PC-9 (cell line): ENCODE measurements around the gene ATXN7. TPM values are rescaled to one million over a fixed set of nuclear protein-coding genes. Genes with fewer than 3 reads are reported as not detected.

Experiments used
- BruUV-seq: library from RNA; stranded (reverse); fragments of 400-500 nt; replicated peaks from 2 replicates; lab custom pipeline; 2021; lab: Mats Ljungman, UMichigan
- CTCF ChIA-PET: fragments of 300-600 bp; sonication (Branson Sonifier 250); formaldehyde crosslinking; loops from one replicate; lab custom pipeline; 2022; ENCODE audit warnings: antibody characterized with exemption; lab: Charles Lee
- POLR2A ChIA-PET: fragments of 300-600 bp; sonication (Branson Sonifier 250); formaldehyde crosslinking; loops from one replicate; lab custom pipeline; 2022; ENCODE audit warnings: antibody characterized with exemption; ENCODE audit not compliant: unreplicated experiment; lab: Charles Lee
- DNase-seq, 2 experiments: peaks; one replicate each; pipeline versions ENCODE4 v3.0.0 to v3.0.0-alpha.2; 2015 to 2022; ENCODE audit warnings: mixed read lengths in 1 of 2
- H2AFZ ChIP-seq: fragments of 200-600 bp; sonication (generic); 2 replicates; pipeline ENCODE4 v1.8.1; 2017; ENCODE audit warnings: antibody characterized with exemption
- H3F3A ChIP-seq: fragments of 200-600 bp; sonication (generic); 2 replicates; pipeline ENCODE4 v1.8.1; 2017; ENCODE audit warnings: antibody characterized with exemption, mild to moderate bottlenecking, low read depth; ENCODE audit not compliant: insufficient read depth
- H3K27ac ChIP-seq: fragments of 200-600 bp; sonication (generic); 2 replicates; pipeline ENCODE4 v1.6.1; 2016; ENCODE audit warnings: mixed run types
- H3K27me3 ChIP-seq: fragments of 200-600 bp; sonication (generic); 2 replicates; pipeline ENCODE4 v1.6.1; 2016; ENCODE audit warnings: low read depth, mixed run types; ENCODE audit not compliant: insufficient read depth
- H3K36me3 ChIP-seq: fragments of 200-600 bp; sonication (generic); 2 replicates; pipeline ENCODE4 v1.6.1; 2016; ENCODE audit warnings: low read depth, mixed run types
- H3K4me1 ChIP-seq: fragments of 200-600 bp; sonication (generic); replicated peaks from 2 replicates; pipeline ENCODE4 v1.6.1; 2016; ENCODE audit warnings: mixed run types; ENCODE audit not compliant: insufficient read depth
- H3K4me2 ChIP-seq: fragments of 200-600 bp; sonication (generic); 2 replicates; pipeline ENCODE4 v1.6.1; 2017; ENCODE audit warnings: mixed run types
- H3K4me3 ChIP-seq: fragments of 200-600 bp; sonication (generic); 2 replicates; pipeline ENCODE4 v1.6.1; 2016; ENCODE audit warnings: mixed run types
- H3K79me2 ChIP-seq: fragments of 200-600 bp; sonication (generic); 2 replicates; pipeline ENCODE4 v1.6.1; 2017; ENCODE audit warnings: low read depth, mixed run types
- H3K9me2 ChIP-seq: fragments of 200-600 bp; sonication (generic); 2 replicates; pipeline ENCODE4 v1.8.1; 2017; ENCODE audit warnings: mild to moderate bottlenecking; ENCODE audit not compliant: insufficient read depth
- H3K9me3 ChIP-seq: fragments of 200-600 bp; sonication (generic); 2 replicates; pipeline ENCODE4 v1.8.1; 2016; ENCODE audit warnings: low read depth; ENCODE audit not compliant: insufficient read depth
- H4K20me1 ChIP-seq: fragments of 200-600 bp; sonication (generic); 2 replicates; pipeline ENCODE4 v1.8.1; 2017; ENCODE audit not compliant: insufficient read depth
- CTCF ChIP-seq: fragments of 200-600 bp; sonication (generic); conservative IDR thresholded peaks from 2 replicates; pipeline ENCODE4 v1.6.1; 2017; ENCODE audit warnings: mixed run types, antibody characterized with exemption, mild to moderate bottlenecking, moderate library complexity
- EZH2 ChIP-seq: fragments of 200-600 bp; sonication (generic); IDR thresholded peaks from 2 replicates; pipeline ENCODE4 v1.8.0; 2017; ENCODE audit warnings: antibody characterized with exemption, low read depth
- intact Hi-C: fragments of 100-400 bp; cut with micrococcal nuclease; formaldehyde crosslinking; loops from one replicate; pipeline ENCODE4 v1.10.0; 2022; ENCODE audit not compliant: unreplicated experiment
- total RNA-seq: library from RNA; stranded (reverse); gene quantifications from 2 replicates; pipeline ENCODE4 v1.2.3, GENCODE V29; 2021

ATXN7 gene
- total RNA-seq, 1 experiment from 2014 or later, result 27.7 TPM

DNA sequence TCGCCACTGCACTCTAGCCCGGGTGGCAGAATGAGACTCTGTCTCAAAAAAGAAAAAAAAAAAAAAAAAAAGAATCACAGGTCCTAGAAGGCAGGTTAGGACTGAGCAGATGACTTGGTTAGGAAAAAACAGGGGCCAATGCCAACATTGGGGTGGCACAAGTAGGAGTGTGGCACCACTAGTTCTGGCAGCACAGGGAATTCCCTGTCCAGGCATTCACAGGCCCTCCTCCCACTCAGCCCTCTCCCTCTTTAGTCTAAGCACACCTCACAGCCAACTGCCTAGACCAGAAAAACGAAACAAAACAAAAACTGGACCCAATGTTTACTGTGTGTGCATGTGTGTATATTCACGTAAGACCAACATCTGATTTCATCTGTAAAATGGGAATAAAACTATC, 10.6 kb upstream of the ATXN7 start:
- peaks cover 33% of the 10 kb centered on the region for H3K79me2 ChIP-seq
- intact Hi-C loops, result no loop called here
- ChIA-PET CTCF (no interaction called here), POLR2A (no interaction called here)
- peaks cover 7% of the 10 kb centered on the region for H3K4me1 ChIP-seq
- no peak for DNase-seq
- H4K20me1 ChIP-seq, result peaks cover 5% of the 10 kb centered on the region; the same call in 1 of the 2 replicates
- no peaks in the 10 kb centered on the region for H3K36me3 ChIP-seq
- no peak overlapping the region for H3K4me2 ChIP-seq
- H3K4me3 ChIP-seq, result no peak overlapping the region
- H2AFZ ChIP-seq, result no peak overlapping the region
- H3K9me3 ChIP-seq, result no peaks in the 10 kb centered on the region
- H3K27me3 ChIP-seq, result no peaks in the 10 kb centered on the region
- no peaks in the 10 kb centered on the region for H3K9me2 ChIP-seq
- TF ChIP-seq CTCF (no peak), EZH2 (no peak)
- BruUV-seq, result no TSS peak
- no peak overlapping the region for H3K27ac ChIP-seq
- no peaks in the 10 kb centered on the region for H3F3A ChIP-seq

GRCh38 chr3:63855333-63855940, 8.2 kb upstream of the ATXN7 start:
- Histone ChIP-seq H3K27ac (no peak overlapping the region), H3K9me3 (no peaks in the 10 kb centered on the region), H3K79me2 (peaks cover 54% of the 10 kb centered on the region), H4K20me1 (peaks cover 5% of the 10 kb centered on the region; the same call in 1 of the 2 replicates), H2AFZ (no peak overlapping the region), H3K36me3 (no peaks in the 10 kb centered on the region), H3K4me1 (no peaks in the 10 kb centered on the region), H3F3A (no peaks in the 10 kb centered on the region), H3K27me3 (no peaks in the 10 kb centered on the region), H3K9me2 (no peaks in the 10 kb centered on the region), H3K4me2 (no peak overlapping the region), H3K4me3 (no peak overlapping the region)
- BruUV-seq, result no TSS peak
- no peak for DNase-seq
- intact Hi-C loops, result no loop called here
- TF ChIP-seq CTCF, result no peak
- ChIA-PET POLR2A (interaction anchor here (0.7 kb wide), 1 partner anchor 121 kb away, joined by 5 read pairs; no protein-coding TSS in a partner anchor), CTCF (no interaction called here)

DNA sequence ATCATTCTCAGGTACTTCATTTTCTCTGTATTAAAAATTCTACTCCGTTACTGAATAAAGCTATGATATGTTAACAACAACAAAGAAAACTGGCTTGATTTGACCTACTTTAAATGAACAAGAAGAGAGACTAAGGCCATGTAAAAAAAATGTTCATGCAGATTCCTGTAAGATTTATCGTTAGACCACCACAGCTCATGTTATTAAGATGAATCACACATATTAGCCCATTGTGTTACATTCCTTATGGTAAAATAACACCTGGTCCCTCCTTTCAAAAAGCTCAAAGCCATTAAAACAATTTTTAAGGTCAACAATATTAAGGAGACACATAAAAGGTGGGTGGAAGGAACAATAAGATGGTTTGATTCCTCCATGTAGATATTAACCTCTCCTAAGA, 6.4 kb upstream of the ATXN7 start:
- ChIA-PET CTCF (no interaction called here), POLR2A (no interaction called here)
- no peak for DNase-seq
- Histone ChIP-seq H2AFZ (no peak overlapping the region), H3K27ac (no peak overlapping the region), H3K79me2 (peaks cover 68% of the 10 kb centered on the region), H3F3A (no peaks in the 10 kb centered on the region), H3K4me2 (no peak overlapping the region), H3K9me3 (no peaks in the 10 kb centered on the region), H3K36me3 (no peaks in the 10 kb centered on the region), H3K9me2 (no peaks in the 10 kb centered on the region), H3K4me3 (no peak overlapping the region), H3K27me3 (no peaks in the 10 kb centered on the region), H3K4me1 (peaks cover 3% of the 10 kb centered on the region), H4K20me1 (peaks cover 5% of the 10 kb centered on the region; the same call in 1 of the 2 replicates)
- no peak for TF ChIP-seq CTCF
- no TSS peak for BruUV-seq
- intact Hi-C loops, result no loop called here
